Ishikawa (cell line): ENCODE results near the gene OXSR1.

Experiments
- CEBPB ChIP-seq: IDR thresholded peaks from 2 replicates; pipeline ENCODE4 v1.6.1; 2012
- CREB1 ChIP-seq: IDR thresholded peaks from 2 replicates; pipeline ENCODE4 v1.6.1; 2012; ENCODE audit warnings: low read depth
- EGR1 ChIP-seq: IDR thresholded peaks from 2 replicates; pipeline ENCODE4 v1.6.1; 2012
- EP300 ChIP-seq: IDR thresholded peaks from 2 replicates; pipeline ENCODE4 v1.6.1; 2012; ENCODE audit warnings: borderline replicate concordance
- FOXM1 ChIP-seq: IDR thresholded peaks from 2 replicates; pipeline ENCODE4 v1.6.1; 2012; ENCODE audit warnings: low read depth, borderline replicate concordance
- MAX ChIP-seq: IDR thresholded peaks from 2 replicates; pipeline ENCODE4 v1.6.1; 2012
- NFIC ChIP-seq: IDR thresholded peaks from 2 replicates; pipeline ENCODE4 v1.6.1; 2012
- RAD21 ChIP-seq: IDR thresholded peaks from 2 replicates; pipeline ENCODE4 v1.6.1; 2012; ENCODE audit warnings: low read depth
- REST ChIP-seq: IDR thresholded peaks from 2 replicates; pipeline ENCODE4 v1.6.1; 2012; ENCODE audit warnings: low read depth, mild to moderate bottlenecking
- TAF1 ChIP-seq: IDR thresholded peaks from 2 replicates; pipeline ENCODE4 v1.6.1; 2012; ENCODE audit warnings: low read depth, mild to moderate bottlenecking
- TCF12 ChIP-seq: IDR thresholded peaks from 2 replicates; pipeline ENCODE4 v1.6.1; 2012; ENCODE audit warnings: low read depth
- TEAD4 ChIP-seq: IDR thresholded peaks from 2 replicates; pipeline ENCODE4 v1.6.1; 2012
- USF1 ChIP-seq: IDR thresholded peaks from 2 replicates; pipeline ENCODE4 v1.6.1; 2012
- YY1 ChIP-seq: IDR thresholded peaks from 2 replicates; pipeline ENCODE4 v1.6.1; 2012; ENCODE audit warnings: low read depth

- TF ChIP-seq TCF12 (no peak), REST (no peak), NFIC (no peak), EP300 (no peak), TEAD4 (no peak), MAX (no peak), CEBPB (no peak), FOXM1 (no peak), RAD21 (peak; percentile 29; the same call in 1 of the 2 replicates), TAF1 (no peak), CREB1 (no peak), USF1 (no peak), YY1 (no peak), EGR1 (no peak)
Measured at GRCh38 chr3:38297947-38298711, 132.8 kb downstream of the OXSR1 start.
